Smooth muscle cell (in vitro differentiated cells): ENCODE data around the gene UBE2Z. TPM values are rescaled to one million over a fixed set of nuclear protein-coding genes. Genes with fewer than 3 reads are reported as not detected.

ENCODE experiments used
- DNase-seq: peaks from one replicate; lab custom pipeline; 2025; ENCODE audit not compliant: unreplicated experiment; lab: John Stamatoyannopoulos, UW
- H2AFZ ChIP-seq: fragments of 200-600 bp; sonication (generic); 2 replicates; pipeline ENCODE4 v1.6.0; 2016; ENCODE audit warnings: antibody characterized with exemption, low read depth, mild to moderate bottlenecking
- H3F3A ChIP-seq: fragments of 200-600 bp; sonication (generic); 2 replicates; pipeline ENCODE4 v1.6.0; 2017; ENCODE audit warnings: antibody characterized with exemption, low read depth
- H3K27ac ChIP-seq: fragments of 200-600 bp; sonication (generic); 2 replicates; pipeline ENCODE4 v1.5.1; 2016; ENCODE audit warnings: low read depth, mild to moderate bottlenecking
- H3K27me3 ChIP-seq: fragments of 200-600 bp; sonication (generic); 2 replicates; pipeline ENCODE4 v1.6.1; 2016; ENCODE audit warnings: low read depth, mild to moderate bottlenecking
- H3K36me3 ChIP-seq: fragments of 200-600 bp; sonication (generic); 2 replicates; pipeline ENCODE4 v1.5.1; 2016; ENCODE audit warnings: low read depth
- H3K4me1 ChIP-seq: fragments of 200-600 bp; sonication (generic); 2 replicates; pipeline ENCODE4 v1.5.1; 2016; ENCODE audit warnings: low read depth
- H3K4me2 ChIP-seq: fragments of 200-600 bp; sonication (generic); 2 replicates; pipeline ENCODE4 v1.6.0; 2016; ENCODE audit warnings: mild to moderate bottlenecking
- H3K4me3 ChIP-seq: fragments of 200-600 bp; sonication (generic); 2 replicates; pipeline ENCODE4 v1.5.1; 2016; ENCODE audit warnings: mild to moderate bottlenecking
- H3K79me2 ChIP-seq: fragments of 200-600 bp; sonication (generic); 2 replicates; pipeline ENCODE4 v1.6.0; 2016; ENCODE audit warnings: low read depth, mild to moderate bottlenecking
- H3K9ac ChIP-seq: fragments of 200-600 bp; sonication (generic); 2 replicates; pipeline ENCODE4 v1.6.0; 2016; ENCODE audit warnings: low read depth
- H3K9me3 ChIP-seq: fragments of 200-600 bp; sonication (generic); replicated peaks from 2 replicates; pipeline ENCODE4 v1.5.1; 2016; ENCODE audit warnings: low read depth
- H4K20me1 ChIP-seq: fragments of 200-600 bp; sonication (generic); 2 replicates; pipeline ENCODE4 v1.6.0; 2016; ENCODE audit warnings: low read depth
- CTCF ChIP-seq: fragments of 200-600 bp; sonication (generic); IDR thresholded peaks from 2 replicates; pipeline ENCODE4 v1.5.1; 2017; ENCODE audit warnings: borderline replicate concordance, mild to moderate bottlenecking, antibody characterized with exemption; ENCODE audit not compliant: insufficient read depth, poor library complexity, severe bottlenecking
- WGBS: methylation state at CpG from one replicate; pipeline ENCODE4 v1.1.7; 2016; ENCODE audit warnings: low lambda C conversion rate; 5-methylcytosine and 5-hydroxymethylcytosine counted together
- polyA plus RNA-seq: library from polyadenylated mRNA; unstranded; fragments of >200 nt; fragmentation: Nextera tagmentation; extraction: Ambion mirVana; gene quantifications from 2 replicates; pipeline ENCODE4 v1.2.1, GENCODE V29; 2016
- total RNA-seq: library from RNA; depleted of rRNA; stranded (reverse); fragments of >200 nt; gene quantifications from 2 replicates; pipeline ENCODE4 v1.2.3, GENCODE V29; 2014

The UBE2Z gene
- total and polyA plus RNA-seq, 2 experiments from 2014 or later = 67.5 to 73.2 TPM

- no peak for DNase-seq
- H4K20me1 ChIP-seq = peaks cover 24% of the 10 kb centered on the region
- H3K27ac ChIP-seq = peak overlapping the region; percentile 43
- 85% methylated on average over 6 of the region's 6 CpGs for WGBS
- H3K4me1 ChIP-seq = no peaks in the 10 kb centered on the region
- peaks cover 51% of the 10 kb centered on the region for H3F3A ChIP-seq
- no peaks in the 10 kb centered on the region for H3K79me2 ChIP-seq
- no peak for TF ChIP-seq CTCF
- no peak overlapping the region for H3K9ac ChIP-seq
- peaks cover 21% of the 10 kb centered on the region for H3K36me3 ChIP-seq
- no peak overlapping the region for H3K4me2 ChIP-seq
- no peak overlapping the region for H3K4me3 ChIP-seq
- H2AFZ ChIP-seq = no peak overlapping the region
- H3K9me3 ChIP-seq = no peaks in the 10 kb centered on the region
- no peaks in the 10 kb centered on the region for H3K27me3 ChIP-seq
Observed at GRCh38 chr17:48928876-48929811, 20.9 kb downstream of the UBE2Z start.

GRCh38 chr17:48929812-48930165 lies 21.6 kb downstream of the UBE2Z start:
- Histone ChIP-seq H3F3A (peaks cover 53% of the 10 kb centered on the region), H3K4me3 (no peak overlapping the region), H4K20me1 (peaks cover 20% of the 10 kb centered on the region), H3K9me3 (no peaks in the 10 kb centered on the region), H3K79me2 (no peaks in the 10 kb centered on the region), H2AFZ (no peak overlapping the region), H3K4me1 (no peaks in the 10 kb centered on the region), H3K27ac (peak overlapping the region; percentile 43), H3K27me3 (no peaks in the 10 kb centered on the region), H3K36me3 (peaks cover 19% of the 10 kb centered on the region), H3K4me2 (no peak overlapping the region), H3K9ac (no peak overlapping the region)
- no peak for DNase-seq
- 87% methylated on average over 1 of the region's 1 CpG for WGBS
- no peak for TF ChIP-seq CTCF

- no peaks in the 10 kb centered on the region for H3K9me3 ChIP-seq
- peaks cover 17% of the 10 kb centered on the region for H4K20me1 ChIP-seq
- no peak overlapping the region for H3K9ac ChIP-seq
- H3K4me2 ChIP-seq = no peak overlapping the region
- H3K4me3 ChIP-seq = no peak overlapping the region
- DNase-seq = no peak
- 97% methylated on average over 3 of the region's 3 CpGs for WGBS
- H3K36me3 ChIP-seq = peaks cover 17% of the 10 kb centered on the region
- H2AFZ ChIP-seq = no peak overlapping the region
- H3K27me3 ChIP-seq = no peaks in the 10 kb centered on the region
- peak overlapping the region; percentile 43 for H3K27ac ChIP-seq
- TF ChIP-seq CTCF = no peak
- H3K4me1 ChIP-seq = no peaks in the 10 kb centered on the region
- no peaks in the 10 kb centered on the region for H3K79me2 ChIP-seq
- peaks cover 54% of the 10 kb centered on the region for H3F3A ChIP-seq
Observed at GRCh38 chr17:48930435-48930873, 22.2 kb downstream of the UBE2Z start.
